HUES64 (cell line): ENCODE measurements around the gene TTC28.
"Not testable (repeated sequence)": the region's sequence is repeated elsewhere in the genome, so short reads cannot be mapped to it uniquely, and the experiment has no call there.

ENCODE experiments used
- H3K27ac ChIP-seq: 2 replicates; pipeline ENCODE4 v1.7.0; 2013; ENCODE audit warnings: low read depth, low read length, inconsistent platforms
- H3K27me3 ChIP-seq: 2 replicates; pipeline ENCODE4 v1.6.1; 2013; ENCODE audit warnings: mild to moderate bottlenecking, low read length; ENCODE audit not compliant: insufficient read depth
- H3K36me3 ChIP-seq: 2 replicates; pipeline ENCODE4 v1.6.1; 2013; ENCODE audit warnings: mild to moderate bottlenecking, low read length; ENCODE audit not compliant: insufficient read depth
- H3K4me1 ChIP-seq: 2 replicates; pipeline ENCODE4 v1.6.1; 2013; ENCODE audit warnings: mild to moderate bottlenecking, low read length, moderate library complexity; ENCODE audit not compliant: insufficient read depth
- H3K4me3 ChIP-seq: 2 replicates; pipeline ENCODE4 v1.5.1; 2013; ENCODE audit warnings: mild to moderate bottlenecking, low read length, moderate library complexity
- H3K9ac ChIP-seq: 2 replicates; pipeline ENCODE4 v1.6.1; 2013; ENCODE audit warnings: mild to moderate bottlenecking, low read depth, low read length
- H3K9me3 ChIP-seq: 2 replicates; pipeline ENCODE4 v1.6.1; 2013; ENCODE audit warnings: low read depth, low read length; ENCODE audit not compliant: insufficient read depth
- WGBS: fragments of 150-250, 120-280 bp; methylation state at CpG from one replicate; pipeline ENCODE4 v1.1.7; 2013; ENCODE audit warnings: missing lambda C conversion rate; 5-methylcytosine and 5-hydroxymethylcytosine counted together

Gene TTC28

DNA sequence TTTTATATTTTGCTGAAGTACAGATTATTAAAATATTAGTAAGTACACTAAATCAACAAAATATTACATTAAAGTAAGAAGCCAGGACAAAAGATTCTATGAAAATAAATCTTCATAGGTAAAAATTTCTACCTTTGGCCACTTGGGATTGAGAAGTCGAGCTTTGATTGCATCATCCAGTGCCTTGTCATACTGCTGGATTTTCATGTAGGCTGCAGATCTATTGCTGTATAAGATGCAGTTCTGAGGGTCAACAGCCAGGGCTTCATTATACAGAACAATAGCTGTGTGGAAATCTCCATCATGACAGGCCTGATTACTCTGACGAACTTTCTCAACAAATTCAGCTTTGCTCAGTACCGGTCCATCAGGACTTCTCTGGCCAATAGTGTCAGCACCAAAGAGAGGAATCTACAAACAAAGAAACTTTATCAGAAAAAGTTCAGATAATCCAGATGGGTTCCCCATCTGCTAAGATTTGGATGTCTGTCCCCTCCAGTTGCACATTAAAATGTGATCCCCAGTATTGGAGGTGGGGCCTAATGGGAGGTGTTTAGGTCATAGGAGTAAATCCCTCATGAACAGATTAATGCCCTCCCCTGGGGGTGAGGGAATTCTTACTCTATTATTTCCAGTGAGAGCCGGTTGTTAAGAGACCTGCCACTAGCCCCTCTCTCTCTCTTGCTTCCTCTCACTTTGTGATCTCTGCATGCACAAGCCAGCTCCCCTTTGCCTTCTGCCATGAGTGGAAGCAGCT is 50.0 kb downstream of the TTC28 start:
- no peaks in the 10 kb centered on the region for H3K36me3 ChIP-seq
- 0 out of 2 replicates have a peak overlapping the region, but pooled peaks have one; percentile 20 for H3K27ac ChIP-seq
- H3K9me3 ChIP-seq = no peaks in the 10 kb centered on the region
- peak overlapping the region; percentile 5; the same call in 1 of the 2 replicates for H3K9ac ChIP-seq
- WGBS = 77% methylated on average over 4 of the region's 4 CpGs
- H3K27me3 ChIP-seq = no peaks in the 10 kb centered on the region
- peaks cover 16% of the 10 kb centered on the region for H3K4me1 ChIP-seq
- H3K4me3 ChIP-seq = no peak overlapping the region

DNA sequence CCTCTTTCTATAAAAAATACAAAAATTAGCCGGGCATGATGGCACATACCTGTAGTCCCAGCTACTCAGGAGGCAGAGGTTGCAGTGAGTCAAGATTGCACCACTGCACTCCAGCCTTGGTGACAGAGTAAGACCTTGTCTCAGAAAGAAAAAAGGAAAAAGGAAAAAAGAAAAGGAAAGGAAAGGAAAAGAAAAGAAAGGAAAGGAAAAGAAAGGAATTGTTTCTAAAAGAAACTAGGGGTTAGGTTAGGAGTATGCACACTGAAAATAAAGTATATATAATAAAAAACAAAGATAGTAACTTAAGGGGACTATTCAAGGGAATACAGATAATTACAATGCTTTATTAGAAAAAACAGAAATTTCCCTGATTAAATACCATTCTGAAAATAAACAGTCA is 50.9 kb downstream of the TTC28 start:
- Histone ChIP-seq H3K27ac (no peak overlapping the region), H3K4me3 (no peak overlapping the region), H3K9me3 (no peaks in the 10 kb centered on the region), H3K4me1 (peaks cover 16% of the 10 kb centered on the region), H3K36me3 (no peaks in the 10 kb centered on the region), H3K9ac (no peak overlapping the region), H3K27me3 (no peaks in the 10 kb centered on the region)
- WGBS = 91% methylated on average over 1 of the region's 1 CpG

DNA sequence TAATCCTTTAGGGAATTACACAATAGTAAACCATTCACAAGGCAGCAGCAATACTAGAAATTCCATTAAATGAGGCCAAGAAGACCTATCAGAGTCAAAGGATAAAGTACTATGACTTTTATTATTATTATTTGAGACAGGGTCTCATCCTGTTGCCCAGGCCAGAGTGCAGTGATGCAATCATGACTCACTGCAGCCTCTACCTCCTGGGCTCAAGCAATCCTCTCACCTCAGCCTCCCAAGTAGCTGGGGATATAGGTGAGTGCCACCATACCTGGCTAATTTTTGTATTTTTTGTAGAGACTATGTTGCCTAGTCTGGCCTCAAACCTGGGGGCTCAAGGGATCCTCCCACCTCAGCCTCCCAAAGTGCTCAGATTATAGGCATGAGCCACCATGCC is 51.8 kb downstream of the TTC28 start:
- H3K27me3 ChIP-seq = no peaks in the 10 kb centered on the region

DNA sequence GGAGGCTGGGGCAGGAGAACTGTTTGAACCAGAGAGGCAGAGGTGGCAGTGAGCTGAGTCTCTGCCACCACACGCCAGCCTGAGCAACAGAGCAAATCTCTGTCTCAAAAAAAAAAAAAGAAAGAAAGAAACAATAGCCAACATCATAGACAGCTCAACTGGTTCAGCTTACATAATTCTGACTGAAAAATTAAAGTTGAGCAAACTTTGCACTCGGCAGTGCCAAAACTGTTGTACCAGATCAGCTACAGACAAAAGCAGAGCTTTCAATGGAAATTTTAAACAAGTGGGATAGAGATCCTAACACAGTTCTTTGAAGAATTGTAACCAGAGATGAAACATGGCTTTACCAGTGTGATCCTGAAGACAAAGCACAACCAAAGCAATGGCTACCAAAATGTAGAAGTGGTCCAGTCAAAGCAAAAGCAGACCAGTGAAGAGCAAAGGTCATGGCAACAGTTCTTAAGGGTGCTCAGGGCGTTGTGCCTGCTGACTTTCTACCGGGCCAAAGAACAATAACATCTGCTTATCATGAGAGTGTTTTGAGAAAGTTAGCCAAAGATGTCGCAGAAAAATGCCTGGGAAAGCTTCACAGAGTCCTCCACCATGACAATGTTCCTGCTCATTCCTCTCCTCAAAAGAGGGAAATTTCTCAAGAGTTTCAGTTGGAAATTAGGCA is 59.3 kb downstream of the TTC28 start:
- WGBS = 89% methylated on average over 5 of the region's 5 CpGs
- Histone ChIP-seq H3K4me3 (no peak overlapping the region), H3K27me3 (no peaks in the 10 kb centered on the region), H3K9me3 (no peaks in the 10 kb centered on the region), H3K36me3 (no peaks in the 10 kb centered on the region), H3K4me1 (no peaks in the 10 kb centered on the region), H3K27ac (no peak overlapping the region), H3K9ac (no peak overlapping the region)

More for the DNA sequence above, 51.8 kb downstream of the TTC28 start:
- Histone ChIP-seq H3K27ac (no peak overlapping the region), H3K9me3 (no peaks in the 10 kb centered on the region), H3K4me1 (peaks cover 16% of the 10 kb centered on the region), H3K9ac (no peak overlapping the region), H3K36me3 (no peaks in the 10 kb centered on the region), H3K4me3 (no peak overlapping the region)

DNA sequence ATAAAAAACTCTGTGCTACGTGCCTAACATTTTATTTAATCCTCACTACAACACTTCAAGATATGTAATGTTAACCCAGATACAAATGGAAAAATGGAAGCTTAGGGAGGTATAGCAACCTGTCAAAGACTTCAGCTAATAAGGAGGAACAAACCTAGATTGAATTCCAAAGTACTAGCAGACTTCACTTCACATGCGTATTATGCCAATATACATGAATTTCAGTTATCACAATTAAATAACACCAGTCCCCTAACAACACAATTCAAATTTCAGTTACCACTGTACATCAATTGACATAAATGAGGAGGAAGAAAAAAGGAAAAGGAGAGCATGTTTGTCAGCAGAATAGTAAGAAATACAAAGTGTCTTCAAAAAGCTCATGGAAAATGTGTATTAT is 60.4 kb downstream of the TTC28 start:
- H3K4me3 ChIP-seq = no peak overlapping the region
- H3K36me3 ChIP-seq = no peaks in the 10 kb centered on the region
- H3K9me3 ChIP-seq = no peaks in the 10 kb centered on the region
- no peak overlapping the region for H3K9ac ChIP-seq
- no peaks in the 10 kb centered on the region for H3K4me1 ChIP-seq
- 100% methylated on average over 1 of the region's 2 CpGs for WGBS
- no peak overlapping the region for H3K27ac ChIP-seq
- no peaks in the 10 kb centered on the region for H3K27me3 ChIP-seq

DNA sequence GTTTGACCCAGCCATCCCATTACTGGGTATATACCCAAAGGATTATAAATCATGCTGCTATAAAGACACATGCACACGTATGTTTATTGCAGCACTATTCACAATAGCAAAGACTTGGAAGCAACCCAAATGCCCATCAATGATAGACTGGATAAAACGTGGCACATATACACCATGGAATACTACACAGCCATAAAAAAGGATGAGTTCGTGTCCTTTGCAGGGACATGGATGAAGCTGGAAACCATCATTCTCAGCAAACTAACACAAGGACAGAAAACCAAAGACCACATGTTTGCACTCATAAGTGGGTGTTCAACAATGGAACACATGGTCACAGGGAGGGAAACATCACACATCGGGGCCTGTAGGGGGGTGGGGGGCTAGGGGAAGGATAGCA is 64.2 kb downstream of the TTC28 start:
- H3K4me1 ChIP-seq, H3K27me3 ChIP-seq, H3K4me3 ChIP-seq, H3K27ac ChIP-seq, H3K9me3 ChIP-seq, H3K36me3 ChIP-seq, H3K9ac ChIP-seq: not testable (repeated sequence)
- WGBS = 99% methylated on average over 4 of the region's 4 CpGs

DNA sequence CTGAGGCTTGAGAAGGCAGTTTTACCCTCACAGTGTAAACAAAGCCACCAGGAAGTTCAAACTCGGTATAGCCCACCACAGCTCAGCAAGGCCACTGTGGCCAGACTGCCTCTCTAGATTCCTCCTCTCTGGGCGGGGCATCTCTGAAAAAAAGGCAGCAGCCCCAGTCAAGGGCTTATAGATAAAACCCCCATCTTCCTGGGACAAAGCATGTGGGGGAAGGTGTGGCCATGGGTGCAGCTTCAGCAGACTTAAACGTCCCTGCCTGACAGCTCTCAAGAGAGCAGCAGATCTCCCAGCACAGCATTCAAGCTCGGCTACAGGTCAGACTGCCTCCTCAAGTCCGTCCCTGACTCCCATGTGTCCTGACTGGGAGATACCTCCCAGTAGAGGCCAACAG is 69.7 kb downstream of the TTC28 start:
- Histone ChIP-seq H3K9me3 (no peaks in the 10 kb centered on the region), H3K27ac (no peak overlapping the region), H3K4me3 (no peak overlapping the region), H3K9ac (no peak overlapping the region), H3K36me3 (no peaks in the 10 kb centered on the region), H3K27me3 (no peaks in the 10 kb centered on the region), H3K4me1 (peaks cover 20% of the 10 kb centered on the region)
- 80% methylated on average over 5 of the region's 5 CpGs for WGBS

DNA sequence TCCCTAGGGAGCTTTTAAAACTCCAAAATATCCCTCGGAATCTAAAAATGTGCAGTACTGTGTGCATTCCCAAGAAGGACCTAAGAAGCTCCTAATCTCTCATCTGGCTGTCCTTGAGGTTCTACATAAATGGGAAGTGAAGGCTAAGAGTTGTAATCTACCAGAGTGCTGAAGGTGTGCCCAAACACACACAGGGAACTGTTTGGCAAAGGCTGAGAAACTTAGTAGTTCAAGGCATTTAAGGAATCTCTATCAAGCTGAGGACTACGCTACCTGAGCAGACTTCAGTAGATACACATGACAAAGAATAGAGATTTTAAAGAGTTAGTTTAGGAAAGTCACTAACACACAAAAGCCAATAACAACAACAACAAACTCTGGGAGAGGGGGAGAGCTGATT is 71.1 kb downstream of the TTC28 start:
- WGBS = 90% methylated on average over 2 of the region's 2 CpGs
- no peak overlapping the region for H3K4me3 ChIP-seq
- H3K9me3 ChIP-seq = no peaks in the 10 kb centered on the region
- H3K4me1 ChIP-seq = peaks cover 20% of the 10 kb centered on the region
- H3K9ac ChIP-seq = no peak overlapping the region
- no peak overlapping the region for H3K27ac ChIP-seq
- H3K27me3 ChIP-seq = no peaks in the 10 kb centered on the region
- no peaks in the 10 kb centered on the region for H3K36me3 ChIP-seq

DNA sequence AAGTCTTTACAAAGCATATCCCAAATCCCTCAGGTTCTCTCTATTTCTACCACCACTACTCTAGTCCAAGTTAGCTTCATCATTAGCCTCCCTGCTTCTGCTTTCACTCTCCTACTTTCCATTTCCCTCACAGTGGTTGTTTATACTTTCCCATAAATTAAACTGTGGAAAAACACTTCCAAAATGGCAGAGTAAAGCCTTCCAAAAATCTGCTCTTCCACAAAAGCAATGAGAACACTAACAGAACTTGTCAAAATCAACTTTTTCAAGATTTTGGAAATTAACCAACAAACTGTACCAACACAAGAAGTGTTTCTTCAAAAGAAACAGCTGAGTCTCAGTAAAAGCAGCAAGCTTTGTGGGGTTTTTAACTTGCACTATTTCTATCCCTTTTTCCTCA is 71.8 kb downstream of the TTC28 start:
- Histone ChIP-seq H3K9me3 (no peaks in the 10 kb centered on the region), H3K9ac (no peak overlapping the region), H3K27me3 (no peaks in the 10 kb centered on the region), H3K4me1 (peaks cover 20% of the 10 kb centered on the region), H3K4me3 (no peak overlapping the region), H3K36me3 (no peaks in the 10 kb centered on the region), H3K27ac (no peak overlapping the region)

DNA sequence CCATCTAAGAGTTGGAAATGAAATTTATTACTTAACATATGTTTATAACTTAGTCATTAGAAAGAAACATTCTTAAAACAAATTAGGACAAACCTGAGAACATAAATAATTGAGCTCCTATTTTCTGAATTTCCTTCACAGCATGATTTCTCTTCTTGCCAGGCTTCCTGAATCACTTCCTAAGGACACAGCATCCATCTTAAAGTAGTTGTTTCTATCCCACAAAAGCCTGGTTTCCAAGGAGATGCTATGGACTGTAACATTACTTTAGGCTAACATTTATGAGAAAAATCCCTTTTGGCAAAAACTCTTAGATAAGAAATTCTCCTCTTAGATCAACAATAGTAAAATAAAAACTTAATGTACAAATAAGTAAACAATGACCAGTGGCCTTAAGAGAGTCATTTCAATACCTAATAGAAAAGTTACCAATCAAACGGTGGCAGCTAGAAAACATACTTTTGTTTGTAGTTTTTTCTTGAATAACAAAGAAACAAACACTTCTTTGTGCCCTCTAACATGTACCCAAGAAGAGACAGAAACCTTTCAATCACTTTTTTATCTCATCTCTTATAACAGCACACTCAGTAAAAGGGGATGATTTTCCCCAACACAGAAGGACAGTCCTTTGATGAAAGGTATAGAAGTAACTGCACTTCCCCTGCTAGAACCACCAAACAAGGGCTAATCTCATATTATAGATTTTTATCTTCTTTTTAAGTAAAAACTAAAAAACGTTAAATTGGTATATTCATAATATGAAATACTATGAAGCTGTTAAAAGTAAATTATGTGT is 74.5 kb downstream of the TTC28 start:
- H3K27ac ChIP-seq = no peak overlapping the region
- no peaks in the 10 kb centered on the region for H3K9me3 ChIP-seq
- WGBS = no CpG with 5 or more reads among the region's 2 CpGs
- H3K4me1 ChIP-seq = peaks cover 20% of the 10 kb centered on the region
- H3K36me3 ChIP-seq = no peaks in the 10 kb centered on the region
- H3K4me3 ChIP-seq = no peak overlapping the region
- H3K27me3 ChIP-seq = no peaks in the 10 kb centered on the region
- H3K9ac ChIP-seq = no peak overlapping the region

DNA sequence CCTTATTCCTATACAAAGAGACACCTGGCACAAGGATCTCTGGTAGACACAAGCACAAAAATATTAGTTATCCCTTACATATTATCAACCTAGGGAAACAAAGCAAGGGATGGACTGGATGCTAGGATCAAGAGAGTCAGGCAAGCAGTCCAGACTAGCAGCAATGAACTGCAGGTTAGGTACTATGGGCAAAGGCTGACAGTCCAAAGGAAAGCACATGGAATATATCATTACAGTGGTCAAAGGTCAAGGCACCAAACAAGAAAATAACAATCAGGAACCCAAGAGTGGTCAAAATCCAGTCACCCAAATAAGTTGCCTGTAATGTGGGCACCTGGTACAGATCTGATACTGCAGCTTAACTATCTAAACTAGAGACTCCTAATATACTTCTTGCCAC is 77.7 kb downstream of the TTC28 start:
- H3K9me3 ChIP-seq = no peaks in the 10 kb centered on the region
- H3K36me3 ChIP-seq = no peaks in the 10 kb centered on the region
- no peaks in the 10 kb centered on the region for H3K27me3 ChIP-seq
- H3K9ac ChIP-seq = no peak overlapping the region
- no peak overlapping the region for H3K27ac ChIP-seq
- peaks cover 6% of the 10 kb centered on the region; the same call in 1 of the 2 replicates for H3K4me1 ChIP-seq
- H3K4me3 ChIP-seq = no peak overlapping the region
